Sigmoid colon (tissue), 3 donors: Measurements from ENCODE around the gene WNK2.

Source experiments
- CTCF ChIP-seq, 4 experiments: fragments of 450-650 bp in 3 of 4; fragments of 200-600 bp in 1 of 4; IDR thresholded peaks; one replicate each; pipeline ENCODE4 v1.5.1; 2016 to 2019; ENCODE audit warnings: antibody characterized with exemption in 4 of 4, mild to moderate bottlenecking in 3 of 4, moderate library complexity in 2 of 4
- POLR2A ChIP-seq, 2 donors: fragments of 450-650 bp; IDR thresholded peaks; one replicate each; pipeline ENCODE4 v1.6.1; 2016; ENCODE audit warnings: antibody characterized with exemption in 2 of 2, mild to moderate bottlenecking in 2 of 2, moderate library complexity in 2 of 2

GRCh38 chr9:93244510-93245436 is 60.8 kb downstream of the WNK2 start:
- no peak for TF ChIP-seq CTCF (IDR thresholded peaks at IDR 0.05)
- TF ChIP-seq POLR2A (IDR thresholded peaks at IDR 0.05): no peak
